GM21737 (cell line): ENCODE results near the gene BTF3.

Experiments
- ATAC-seq: cut with Tn5 transposase; IDR thresholded peaks from one replicate; pipeline ENCODE4 v1.9.1; 2021; ENCODE audit warnings: mild to moderate bottlenecking, moderate library complexity; ENCODE audit not compliant: unreplicated experiment

BTF3 gene

GRCh38 chr5:73519531-73520283, 21.5 kb downstream of the BTF3 start:
- ATAC-seq: peak; percentile 96

GRCh38 chr5:73522989-73523388, 24.7 kb downstream of the BTF3 start:
- ATAC-seq: no peak

GRCh38 chr5:73523861-73524260, 25.6 kb downstream of the BTF3 start:
- no peak for ATAC-seq

DNA sequence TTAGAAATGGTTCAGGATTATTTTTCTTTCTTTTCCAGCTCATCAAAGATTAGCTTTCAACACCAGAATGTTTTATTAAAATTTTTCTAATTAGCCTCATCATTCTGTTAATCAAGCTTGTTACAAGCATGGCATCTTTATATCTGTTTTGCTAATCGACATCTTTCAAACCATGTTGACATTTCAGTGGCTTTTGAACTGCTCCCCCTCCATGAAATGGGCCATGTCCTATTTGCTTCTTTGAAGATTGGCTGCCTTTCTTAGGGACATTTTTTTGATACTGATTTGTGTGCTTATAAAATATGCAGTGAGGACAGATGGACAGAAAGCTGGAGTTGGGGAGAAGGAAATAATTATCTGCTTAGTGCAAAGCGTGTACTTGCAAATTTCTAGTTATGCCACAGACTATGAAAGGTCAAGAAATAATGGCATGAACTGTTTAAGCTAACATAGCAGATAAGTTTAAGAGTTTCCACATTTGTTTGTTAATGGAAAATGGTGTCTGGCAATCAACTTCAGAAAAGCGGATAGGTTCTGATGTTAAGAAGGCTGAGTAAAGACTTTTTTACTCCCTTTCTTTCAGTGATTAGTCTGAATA, 27.5 kb downstream of the BTF3 start:
- ATAC-seq: no peak

DNA sequence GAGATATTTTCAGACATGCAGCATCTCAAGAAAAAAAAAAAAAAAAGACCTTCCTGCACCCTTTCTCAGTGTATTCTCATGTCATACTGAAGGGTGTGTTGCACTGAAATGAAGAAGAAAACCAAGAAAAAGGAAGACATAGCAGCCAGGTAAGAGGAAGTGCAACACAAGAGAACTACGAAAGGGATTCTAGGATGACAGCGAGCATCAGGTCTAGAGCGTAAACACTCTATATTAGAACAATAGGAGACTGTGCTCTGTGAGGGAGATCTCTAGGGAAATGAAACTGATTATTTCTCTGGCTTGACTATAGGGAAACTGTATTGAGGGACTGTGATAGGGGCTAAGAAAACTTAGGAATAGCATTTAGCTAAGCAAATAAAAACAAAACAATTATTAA, 30.0 kb downstream of the BTF3 start:
- ATAC-seq: no peak

- no peak for ATAC-seq
Measured at GRCh38 chr5:73529081-73529480, 30.8 kb downstream of the BTF3 start.

DNA sequence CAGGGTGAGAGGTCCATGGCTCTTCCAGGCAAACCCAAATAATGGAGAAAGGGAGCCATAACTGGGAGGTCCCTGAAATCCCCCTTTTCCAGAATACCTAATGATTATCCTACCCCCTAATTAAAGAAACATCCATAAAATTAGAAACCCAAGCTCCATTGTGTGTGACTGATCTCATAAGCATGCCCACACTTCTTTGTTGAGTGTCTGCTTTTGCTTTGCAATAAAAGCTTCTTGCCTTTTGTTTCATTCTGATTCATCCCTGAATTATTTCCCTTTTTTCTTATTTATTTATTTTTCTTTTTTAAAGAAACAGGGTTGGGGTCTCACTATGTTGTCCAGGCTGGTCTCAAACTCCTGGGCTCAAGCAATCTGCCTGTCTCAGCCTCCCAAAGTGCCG, 33.1 kb downstream of the BTF3 start:
- no peak for ATAC-seq

DNA sequence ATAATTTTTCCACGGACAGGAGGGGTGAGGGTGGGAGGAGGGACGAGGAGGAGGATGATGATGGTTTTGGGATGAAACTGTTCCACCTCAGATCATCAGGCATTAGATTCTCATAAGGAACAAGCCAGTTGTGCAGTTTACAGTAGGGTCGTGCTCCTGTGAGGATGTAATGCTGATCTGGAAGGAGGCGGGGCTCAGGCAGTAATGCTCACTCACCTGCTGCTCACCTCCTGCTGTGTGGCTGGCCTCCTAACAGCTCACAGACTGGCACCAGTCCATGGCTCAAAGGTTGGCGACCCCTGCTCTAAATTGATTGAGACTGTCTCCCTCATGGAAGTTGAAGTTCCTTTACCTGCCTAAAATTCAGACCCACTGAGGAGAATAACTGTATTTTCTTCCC, 34.0 kb downstream of the BTF3 start:
- ATAC-seq: no peak

DNA sequence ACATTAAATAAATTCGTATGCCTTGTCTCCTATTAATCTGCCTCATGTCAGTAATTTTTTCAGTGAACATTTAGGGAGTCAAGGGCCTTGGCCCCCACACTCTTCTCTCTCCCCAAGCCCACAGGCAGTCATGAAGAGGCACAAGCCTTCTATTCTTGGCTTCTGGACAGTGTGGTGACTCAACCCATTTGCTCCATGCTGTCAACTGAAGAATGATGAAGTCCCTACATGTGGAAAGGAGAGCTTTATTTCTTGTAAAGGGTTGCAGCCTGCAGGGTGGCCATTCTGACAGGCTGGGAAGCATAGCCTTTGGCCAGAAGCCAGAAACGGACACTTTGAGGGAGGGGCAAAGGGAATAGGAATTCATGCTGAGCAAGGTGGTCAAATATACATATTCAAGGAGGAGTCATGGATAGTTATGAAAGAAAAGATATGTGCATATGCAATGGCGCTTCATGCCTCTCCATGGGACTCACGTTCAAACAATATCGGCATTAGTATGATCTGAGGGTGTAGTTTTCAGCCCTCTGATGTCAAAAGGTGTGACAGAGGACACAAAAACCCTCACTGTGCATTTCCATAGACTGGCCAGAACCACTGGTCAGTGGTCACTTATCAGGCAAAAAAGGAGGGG, 35.9 kb downstream of the BTF3 start:
- no peak for ATAC-seq

GRCh38 chr5:73534971-73535370, 36.7 kb downstream of the BTF3 start:
- no peak for ATAC-seq

DNA sequence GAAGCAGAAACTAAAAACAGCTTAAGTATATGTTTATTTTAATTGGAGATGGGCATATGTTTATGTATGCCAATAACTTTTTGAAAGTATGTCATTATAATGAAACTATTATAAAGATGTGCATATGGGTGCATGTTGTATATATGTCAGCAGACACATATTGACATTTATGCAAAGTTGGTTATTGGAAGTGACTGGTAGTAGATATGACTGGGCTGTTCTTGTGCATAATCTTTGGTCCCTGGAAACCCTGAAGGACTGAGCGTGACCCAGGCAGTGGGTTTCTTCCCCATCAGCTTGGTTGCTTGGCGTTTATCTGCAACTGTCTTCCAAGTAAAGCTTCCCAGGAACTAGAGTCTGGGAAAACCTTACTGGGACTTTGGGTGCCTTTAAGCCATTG, 41.5 kb downstream of the BTF3 start:
- ATAC-seq: no peak

- no peak for ATAC-seq
Measured at GRCh38 chr5:73540192-73540591, 42.0 kb downstream of the BTF3 start.

GRCh38 chr5:73542020-73542419, 43.8 kb downstream of the BTF3 start:
- ATAC-seq: no peak

DNA sequence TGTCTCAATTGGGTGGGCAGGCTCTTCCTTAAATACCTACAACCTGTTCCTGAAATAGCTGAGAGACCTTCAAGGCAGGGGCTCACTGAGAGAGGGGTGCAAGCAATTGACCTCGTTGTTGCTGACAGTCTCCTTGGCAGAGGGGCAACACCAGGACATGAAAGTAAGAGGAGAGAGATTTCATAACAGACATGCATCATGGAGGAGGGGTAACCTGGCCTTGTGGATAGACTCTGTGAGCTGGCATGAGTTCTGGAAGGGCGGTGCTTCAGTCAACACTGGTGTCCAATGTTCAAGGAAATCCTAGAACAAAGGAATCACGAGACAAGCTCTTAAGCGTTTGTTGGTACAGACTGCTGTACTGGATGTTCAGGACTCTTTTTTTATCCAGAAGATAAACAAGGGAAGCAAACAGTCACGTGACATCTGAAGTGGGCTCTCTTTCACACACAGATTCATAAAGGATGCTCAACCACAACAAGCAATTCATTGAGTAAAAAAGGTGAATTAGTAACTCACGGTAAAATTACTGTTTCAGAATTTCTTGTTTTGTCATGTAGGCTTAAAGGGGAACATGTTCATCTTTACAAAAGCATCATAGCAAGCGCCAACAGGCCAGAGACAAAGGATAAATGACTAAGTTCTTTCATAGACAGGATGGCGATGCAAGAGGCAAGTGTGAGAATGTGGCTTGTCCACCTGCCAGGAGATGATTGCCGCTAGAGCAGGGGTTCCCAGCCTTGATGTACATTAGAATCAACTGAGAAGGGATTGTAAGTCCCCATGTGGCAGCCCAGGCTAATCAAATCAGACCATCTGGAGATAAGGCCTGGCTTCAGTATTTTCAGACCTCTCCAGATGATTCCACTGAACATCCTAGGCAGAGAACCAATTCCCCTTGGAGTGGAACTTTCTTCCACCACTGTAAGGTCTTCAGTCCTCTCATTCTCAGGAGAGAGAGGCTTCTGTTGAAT, 46.5 kb downstream of the BTF3 start:
- no peak for ATAC-seq

DNA sequence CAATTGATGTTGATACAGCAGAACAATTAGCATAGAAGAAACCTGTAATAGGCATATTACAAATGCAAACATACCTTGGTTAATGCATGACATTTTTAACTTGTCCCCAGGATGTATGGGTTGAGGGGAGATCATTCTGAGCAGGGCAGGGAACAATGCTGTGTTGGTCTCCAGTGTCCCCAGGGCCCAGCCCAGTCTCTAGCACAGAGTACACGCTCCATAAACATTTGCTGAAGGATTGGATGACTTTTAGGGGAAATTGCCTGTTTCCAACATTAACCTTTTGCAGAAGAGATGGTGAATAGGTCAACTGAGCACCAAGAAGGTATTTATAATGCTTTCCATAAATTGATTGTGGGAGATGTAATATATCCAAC, 47.1 kb downstream of the BTF3 start:
- ATAC-seq: no peak

- no peak for ATAC-seq
Measured at GRCh38 chr5:73550016-73550415, 51.8 kb downstream of the BTF3 start.

DNA sequence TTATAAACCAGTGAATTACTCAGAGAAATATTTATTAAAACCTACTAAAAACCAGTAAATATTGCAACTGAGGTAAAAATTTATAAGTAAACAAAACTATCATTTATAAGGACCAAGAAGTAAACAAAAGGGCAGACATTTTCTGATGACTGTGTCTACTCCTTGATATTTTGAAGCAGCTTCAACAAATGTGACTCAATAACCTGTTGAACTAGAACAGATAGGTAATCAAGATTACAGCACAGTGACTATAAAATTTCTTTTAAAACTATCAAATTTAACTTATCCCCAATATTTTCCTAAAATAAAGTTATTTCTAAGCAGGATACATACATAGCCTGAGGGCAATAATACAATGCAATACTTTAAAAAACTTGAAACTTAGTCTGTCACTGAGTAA, 54.4 kb downstream of the BTF3 start:
- ATAC-seq: no peak
